HPDE6-E6E7 (cell line): ENCODE measurements around the gene GPR150.

Experiments used
- DNase-seq: peaks from one replicate; pipeline ENCODE4 v3.0.0; 2011; ENCODE audit warnings: missing footprints; ENCODE audit errors: extremely low spot score

Gene GPR150

GRCh38 chr5:95620030-95620869 lies at the start of gene GPR150:
Gene GPR150, plus strand, starts transcription at chr5:95620087. Its CDS starts 189 bp downstream, at chr5:95620276.
- DNase-seq: peak; percentile 47

- DNase-seq: no peak
Measured at GRCh38 chr5:95572016-95572415, 47.9 kb upstream of the GPR150 start.

- DNase-seq: no peak
Measured at GRCh38 chr5:95581576-95581975, 38.3 kb upstream of the GPR150 start.

- DNase-seq: no peak
Measured at GRCh38 chr5:95583992-95584391, 35.9 kb upstream of the GPR150 start.

GRCh38 chr5:95590880-95591279 lies 29.0 kb upstream of the GPR150 start:
- no peak for DNase-seq

- peak; percentile 58 for DNase-seq
Measured at GRCh38 chr5:95591490-95591901, 28.4 kb upstream of the GPR150 start.

- DNase-seq: no peak
Measured at GRCh38 chr5:95595289-95595931, 24.5 kb upstream of the GPR150 start.

- DNase-seq: no peak
Measured at GRCh38 chr5:95599252-95599651, 20.6 kb upstream of the GPR150 start.

- DNase-seq: no peak
Measured at GRCh38 chr5:95600557-95600956, 19.3 kb upstream of the GPR150 start.

GRCh38 chr5:95605786-95606185 lies 14.1 kb upstream of the GPR150 start:
- DNase-seq: no peak

GRCh38 chr5:95606419-95606818 lies 13.5 kb upstream of the GPR150 start:
- DNase-seq: no peak

- no peak for DNase-seq
Measured at GRCh38 chr5:95609711-95610110, 10.2 kb upstream of the GPR150 start.

GRCh38 chr5:95610546-95610945 lies 9.3 kb upstream of the GPR150 start:
- DNase-seq: no peak

- DNase-seq: no peak
Measured at GRCh38 chr5:95611396-95611795, 8.5 kb upstream of the GPR150 start.

GRCh38 chr5:95613514-95613913 lies 6.4 kb upstream of the GPR150 start:
- DNase-seq: no peak

GRCh38 chr5:95615164-95615467 lies 4.8 kb upstream of the GPR150 start:
- no peak for DNase-seq

GRCh38 chr5:95617057-95617456 lies 2.8 kb upstream of the GPR150 start:
- peak; percentile 89 for DNase-seq

GRCh38 chr5:95619096-95619495 lies 791 bp upstream of the GPR150 start:
- DNase-seq: no peak

GRCh38 chr5:95619514-95620029 lies 315 bp upstream of the GPR150 start:
- DNase-seq: no peak

- no peak for DNase-seq
Measured at GRCh38 chr5:95620870-95621838, 1.3 kb downstream of the GPR150 start.

GRCh38 chr5:95621839-95622629 lies 2.1 kb downstream of the GPR150 start:
- DNase-seq: no peak
